Neuron (in vitro differentiated cells): ENCODE measurements around the gene TLN1.

ENCODE experiments used
- H2AFZ ChIP-seq: one replicate; pipeline ENCODE4 v1.6.1; 2013; ENCODE audit warnings: low read depth, mild to moderate bottlenecking, inconsistent platforms, low read length, moderate library complexity
- H3K27me3 ChIP-seq: one replicate; pipeline ENCODE4 v1.6.1; 2013; ENCODE audit warnings: low read length; ENCODE audit not compliant: insufficient read depth
- H3K36me3 ChIP-seq: one replicate; pipeline ENCODE4 v1.6.1; 2013; ENCODE audit warnings: low read length; ENCODE audit not compliant: insufficient read depth
- H3K4me1 ChIP-seq: one replicate; pipeline ENCODE4 v1.6.1; 2013; ENCODE audit warnings: low read length; ENCODE audit not compliant: insufficient read depth
- H3K4me3 ChIP-seq: 2 replicates; pipeline ENCODE4 v1.5.1; 2013; ENCODE audit warnings: mild to moderate bottlenecking, low read length, moderate library complexity
- H3K9me3 ChIP-seq: one replicate; pipeline ENCODE4 v1.6.1; 2013; ENCODE audit warnings: low read length

Gene TLN1

GRCh38 chr9:35732800-35733541 lies 976 bp upstream of the TLN1 start:
- peaks cover 27% of the 10 kb centered on the region for H3K36me3 ChIP-seq
- no peaks in the 10 kb centered on the region for H3K9me3 ChIP-seq

GRCh38 chr9:35731415-35732184 lies 395 bp downstream of the TLN1 start:
- no peaks in the 10 kb centered on the region for H3K27me3 ChIP-seq
- H2AFZ ChIP-seq = peak overlapping the region; percentile 34
- no peaks in the 10 kb centered on the region for H3K9me3 ChIP-seq
- peaks cover 51% of the 10 kb centered on the region for H3K4me1 ChIP-seq
- peaks cover 17% of the 10 kb centered on the region for H3K36me3 ChIP-seq
- peak overlapping the region; percentile 78 for H3K4me3 ChIP-seq

More at GRCh38 chr9:35732800-35733541, 976 bp upstream of the TLN1 start:
- Histone ChIP-seq H3K4me3 (peak overlapping the region; percentile 78), H3K27me3 (no peaks in the 10 kb centered on the region), H2AFZ (peak overlapping the region; percentile 34), H3K4me1 (peaks cover 43% of the 10 kb centered on the region)

- H3K4me1 ChIP-seq = peaks cover 51% of the 10 kb centered on the region
- peak overlapping the region; percentile 78 for H3K4me3 ChIP-seq
- no peaks in the 10 kb centered on the region for H3K9me3 ChIP-seq
- peaks cover 12% of the 10 kb centered on the region for H3K36me3 ChIP-seq
- no peak overlapping the region for H2AFZ ChIP-seq
- H3K27me3 ChIP-seq = no peaks in the 10 kb centered on the region
Observed at GRCh38 chr9:35730486-35730854, 1.5 kb downstream of the TLN1 start.

GRCh38 chr9:35729700-35730485 lies 2.1 kb downstream of the TLN1 start:
- Histone ChIP-seq H2AFZ (no peak overlapping the region), H3K36me3 (peaks cover 12% of the 10 kb centered on the region), H3K9me3 (no peaks in the 10 kb centered on the region), H3K27me3 (no peaks in the 10 kb centered on the region), H3K4me3 (no peak overlapping the region), H3K4me1 (peaks cover 51% of the 10 kb centered on the region)

- Histone ChIP-seq H3K4me3 (no peak overlapping the region), H3K9me3 (no peaks in the 10 kb centered on the region), H3K4me1 (peaks cover 51% of the 10 kb centered on the region), H3K36me3 (peaks cover 19% of the 10 kb centered on the region), H3K27me3 (no peaks in the 10 kb centered on the region), H2AFZ (no peak overlapping the region)
Observed at GRCh38 chr9:35729101-35729500, 2.9 kb downstream of the TLN1 start.

GRCh38 chr9:35728041-35728971 lies 3.7 kb downstream of the TLN1 start:
- peaks cover 47% of the 10 kb centered on the region for H3K4me1 ChIP-seq
- H3K36me3 ChIP-seq = peaks cover 27% of the 10 kb centered on the region
- H3K9me3 ChIP-seq = no peaks in the 10 kb centered on the region
- H3K4me3 ChIP-seq = peak overlapping the region; percentile 4
- H3K27me3 ChIP-seq = no peaks in the 10 kb centered on the region
- H2AFZ ChIP-seq = no peak overlapping the region

- H3K9me3 ChIP-seq = no peaks in the 10 kb centered on the region
- H3K4me1 ChIP-seq = peaks cover 42% of the 10 kb centered on the region
- H3K4me3 ChIP-seq = no peak overlapping the region
- H2AFZ ChIP-seq = no peak overlapping the region
- no peaks in the 10 kb centered on the region for H3K27me3 ChIP-seq
- peaks cover 29% of the 10 kb centered on the region for H3K36me3 ChIP-seq
Observed at GRCh38 chr9:35727676-35728040, 4.3 kb downstream of the TLN1 start.

GRCh38 chr9:35726931-35727330 lies 5.1 kb downstream of the TLN1 start:
- H2AFZ ChIP-seq = no peak overlapping the region
- peaks cover 42% of the 10 kb centered on the region for H3K4me1 ChIP-seq
- no peaks in the 10 kb centered on the region for H3K27me3 ChIP-seq
- no peaks in the 10 kb centered on the region for H3K9me3 ChIP-seq
- H3K36me3 ChIP-seq = peaks cover 37% of the 10 kb centered on the region
- no peak overlapping the region for H3K4me3 ChIP-seq

- no peaks in the 10 kb centered on the region for H3K9me3 ChIP-seq
- H3K27me3 ChIP-seq = no peaks in the 10 kb centered on the region
- no peak overlapping the region for H3K4me3 ChIP-seq
- H3K4me1 ChIP-seq = peaks cover 31% of the 10 kb centered on the region
- H3K36me3 ChIP-seq = peaks cover 51% of the 10 kb centered on the region
- H2AFZ ChIP-seq = no peak overlapping the region
Observed at GRCh38 chr9:35725362-35725761, 6.6 kb downstream of the TLN1 start.

- Histone ChIP-seq H2AFZ (no peak overlapping the region), H3K36me3 (peaks cover 65% of the 10 kb centered on the region), H3K4me1 (peaks cover 17% of the 10 kb centered on the region)
Observed at GRCh38 chr9:35723908-35724307, 8.1 kb downstream of the TLN1 start.

GRCh38 chr9:35723426-35723825 lies 8.6 kb downstream of the TLN1 start:
- H3K4me1 ChIP-seq = peaks cover 12% of the 10 kb centered on the region
- H3K4me3 ChIP-seq = no peak overlapping the region
- no peaks in the 10 kb centered on the region for H3K9me3 ChIP-seq
- no peak overlapping the region for H2AFZ ChIP-seq
- H3K27me3 ChIP-seq = no peaks in the 10 kb centered on the region
- peaks cover 70% of the 10 kb centered on the region for H3K36me3 ChIP-seq

More at GRCh38 chr9:35723908-35724307, 8.1 kb downstream of the TLN1 start:
- H3K4me3 ChIP-seq = no peak overlapping the region
- no peaks in the 10 kb centered on the region for H3K27me3 ChIP-seq
- H3K9me3 ChIP-seq = no peaks in the 10 kb centered on the region

- peaks cover 91% of the 10 kb centered on the region for H3K36me3 ChIP-seq
- H3K4me3 ChIP-seq = no peak overlapping the region
- no peaks in the 10 kb centered on the region for H3K4me1 ChIP-seq
- H3K27me3 ChIP-seq = no peaks in the 10 kb centered on the region
- H3K9me3 ChIP-seq = no peaks in the 10 kb centered on the region
- H2AFZ ChIP-seq = no peak overlapping the region
Observed at GRCh38 chr9:35719546-35719945, 12.4 kb downstream of the TLN1 start.
